OCI-LY7 (cell line): ENCODE results near the gene PYHIN1. TPM values are rescaled to one million over a fixed set of nuclear protein-coding genes. Genes with fewer than 3 reads are reported as not detected.

Experiments used
- BruUV-seq: library from RNA; stranded (reverse); fragments of 400-500 nt; replicated peaks from 2 replicates; lab custom pipeline; 2021; lab: Mats Ljungman, UMichigan
- CTCF ChIA-PET: fragments of 300-600 bp; sonication (Branson Sonifier 250); formaldehyde crosslinking; loops from one replicate; lab custom pipeline; 2022; ENCODE audit warnings: antibody characterized with exemption; ENCODE audit not compliant: unreplicated experiment; lab: Charles Lee
- POLR2A ChIA-PET: fragments of 300-600 bp; sonication (Branson Sonifier 250); formaldehyde crosslinking; loops from one replicate; lab custom pipeline; 2022; ENCODE audit warnings: antibody characterized with exemption; lab: Charles Lee
- DNase-seq: peaks from one replicate; pipeline ENCODE4 v3.0.0-alpha.2; 2015; ENCODE audit warnings: low spot score
- H2AFZ ChIP-seq: fragments of 200-600 bp; sonication (generic), shearing (Covaris generic); 2 replicates; pipeline ENCODE4 v1.6.1; 2014; ENCODE audit warnings: mild to moderate bottlenecking, antibody characterized with exemption, low read length, moderate library complexity
- H3K27ac ChIP-seq: fragments of 200-600 bp; sonication (generic); 2 replicates; pipeline ENCODE4 v1.5.1; 2014; ENCODE audit warnings: mixed run types, low read depth, mild to moderate bottlenecking, moderate library complexity, low read length, inconsistent platforms; ENCODE audit not compliant: poor library complexity, severe bottlenecking
- H3K36me3 ChIP-seq: fragments of 200-600 bp; sonication (generic); 2 replicates; pipeline ENCODE4 v1.6.1; 2014; ENCODE audit warnings: mild to moderate bottlenecking, antibody characterized with exemption, low read length, moderate library complexity, mixed read lengths; ENCODE audit not compliant: insufficient read depth
- H3K4me1 ChIP-seq: fragments of 200-600 bp; sonication (generic); 2 replicates; pipeline ENCODE4 v1.5.1; 2014; ENCODE audit warnings: mild to moderate bottlenecking, low read length; ENCODE audit not compliant: insufficient read depth, poor library complexity, severe bottlenecking
- H3K4me2 ChIP-seq: fragments of 200-600 bp; sonication (generic); 2 replicates; pipeline ENCODE4 v1.6.1; 2014; ENCODE audit warnings: mild to moderate bottlenecking, low read length
- H3K4me3 ChIP-seq: fragments of 200-600 bp; sonication (generic); 2 replicates; pipeline ENCODE4 v1.5.1; 2014; ENCODE audit warnings: mild to moderate bottlenecking, low read depth, low read length; ENCODE audit not compliant: poor library complexity, severe bottlenecking
- H3K79me2 ChIP-seq: fragments of 200-600 bp; sonication (generic); 2 replicates; pipeline ENCODE4 v1.6.1; 2016; ENCODE audit warnings: low read depth, mild to moderate bottlenecking, low read length, moderate library complexity, mixed read lengths; ENCODE audit not compliant: insufficient read depth
- H3K9me2 ChIP-seq: fragments of 200-600 bp; sonication (generic); 2 replicates; pipeline ENCODE4 v1.6.1; 2016; ENCODE audit warnings: mild to moderate bottlenecking, low read length, mixed read lengths; ENCODE audit not compliant: insufficient read depth
- H3K9me3 ChIP-seq: fragments of 200-600 bp; sonication (generic); 2 replicates; pipeline ENCODE4 v1.6.1; 2014; ENCODE audit warnings: mild to moderate bottlenecking, mixed run types, low read length, mixed read lengths
- H4K20me1 ChIP-seq: fragments of 200-600 bp; sonication (generic); 2 replicates; pipeline ENCODE4 v1.6.1; 2014; ENCODE audit warnings: mild to moderate bottlenecking, antibody characterized with exemption, low read length, moderate library complexity, mixed read lengths; ENCODE audit not compliant: insufficient read depth
- EZH2phosphoT487 ChIP-seq: fragments of 200-600 bp; sonication (generic); IDR thresholded peaks from 2 replicates; pipeline ENCODE4 v1.6.1; 2018; ENCODE audit warnings: low read depth, borderline replicate concordance, mild to moderate bottlenecking, mixed run types, antibody characterized with exemption, low read length, moderate library complexity, mixed read lengths
- intact Hi-C: fragments of 100-400 bp; cut with micrococcal nuclease; formaldehyde crosslinking; loops from one replicate; pipeline ENCODE4 v1.10.0; 2022; ENCODE audit not compliant: unreplicated experiment
- total RNA-seq, 2 experiments: library from RNA; depleted of rRNA in 1 of 2; stranded (reverse); fragments of >200 nt in 1 of 2; shearing (Covaris generic) in 1 of 2; gene quantifications; 2 replicates each; pipeline ENCODE4 v1.2.3, GENCODE V29; 2014 to 2022
- TF ChIP-seq, protein P1 (sequence below): fragments of 200-600 bp; sonication (generic); conservative IDR thresholded peaks from 2 replicates; pipeline ENCODE4 v1.5.1; 2014; ENCODE audit warnings: mild to moderate bottlenecking, antibody characterized with exemption, low read length, moderate library complexity, mixed read lengths

The PYHIN1 gene
- total RNA-seq, 2 experiments from 2014 or later = 18.2 to 42.5 TPM

DNA sequence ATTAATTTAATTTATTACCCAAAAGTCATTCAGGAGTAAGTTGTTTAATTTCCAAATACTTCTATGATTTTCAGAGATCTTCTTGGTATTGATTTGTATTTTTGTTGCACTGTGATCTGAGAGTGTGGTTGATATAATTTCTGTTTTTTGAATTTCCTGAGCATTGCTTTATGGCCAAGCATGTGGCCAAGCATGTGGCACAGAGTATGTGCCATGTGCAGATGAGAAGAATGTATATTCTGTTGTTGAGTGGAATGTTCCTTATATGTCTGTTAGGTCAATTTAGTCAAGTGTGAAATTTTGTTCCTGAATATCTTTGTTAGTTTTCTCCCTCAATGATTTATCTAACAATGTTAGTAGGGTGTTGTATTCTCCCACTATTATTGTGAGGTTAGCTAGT lies 53.0 kb downstream of the PYHIN1 start:
- Histone ChIP-seq H3K36me3 (no peaks in the 10 kb centered on the region; the same call in 1 of the 2 replicates), H4K20me1 (no peaks in the 10 kb centered on the region), H3K27ac (no peak overlapping the region), H3K9me3 (peaks cover 14% of the 10 kb centered on the region), H3K79me2 (no peaks in the 10 kb centered on the region), H3K9me2 (no peaks in the 10 kb centered on the region), H3K4me1 (no peaks in the 10 kb centered on the region), H3K4me2 (no peak overlapping the region), H2AFZ (no peak overlapping the region), H3K4me3 (no peak overlapping the region)
- BruUV-seq = no TSS peak
- ChIA-PET POLR2A (interaction anchor here (0.8 to 1.0 kb wide), 2 partner anchors 9 to 14 kb away, joined by 3 to 4 read pairs; no protein-coding TSS in a partner anchor), CTCF (no interaction called here)
- intact Hi-C loops = no loop called here
- TF ChIP-seq, protein P1, sequence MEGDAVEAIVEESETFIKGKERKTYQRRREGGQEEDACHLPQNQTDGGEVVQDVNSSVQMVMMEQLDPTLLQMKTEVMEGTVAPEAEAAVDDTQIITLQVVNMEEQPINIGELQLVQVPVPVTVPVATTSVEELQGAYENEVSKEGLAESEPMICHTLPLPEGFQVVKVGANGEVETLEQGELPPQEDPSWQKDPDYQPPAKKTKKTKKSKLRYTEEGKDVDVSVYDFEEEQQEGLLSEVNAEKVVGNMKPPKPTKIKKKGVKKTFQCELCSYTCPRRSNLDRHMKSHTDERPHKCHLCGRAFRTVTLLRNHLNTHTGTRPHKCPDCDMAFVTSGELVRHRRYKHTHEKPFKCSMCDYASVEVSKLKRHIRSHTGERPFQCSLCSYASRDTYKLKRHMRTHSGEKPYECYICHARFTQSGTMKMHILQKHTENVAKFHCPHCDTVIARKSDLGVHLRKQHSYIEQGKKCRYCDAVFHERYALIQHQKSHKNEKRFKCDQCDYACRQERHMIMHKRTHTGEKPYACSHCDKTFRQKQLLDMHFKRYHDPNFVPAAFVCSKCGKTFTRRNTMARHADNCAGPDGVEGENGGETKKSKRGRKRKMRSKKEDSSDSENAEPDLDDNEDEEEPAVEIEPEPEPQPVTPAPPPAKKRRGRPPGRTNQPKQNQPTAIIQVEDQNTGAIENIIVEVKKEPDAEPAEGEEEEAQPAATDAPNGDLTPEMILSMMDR = no peak
- no peak for TF ChIP-seq EZH2phosphoT487
- DNase-seq = no peak

- peaks cover 15% of the 10 kb centered on the region; the same call in 1 of the 2 replicates for H3K9me3 ChIP-seq
- H3K4me3 ChIP-seq = no peak overlapping the region
- ChIA-PET CTCF (no interaction called here), POLR2A (interaction anchor here (1.2 kb wide), 1 partner anchor 87 kb away, joined by 3 read pairs; the partner anchor contains the start of gene AIM2)
- no peaks in the 10 kb centered on the region for H3K9me2 ChIP-seq
- no peaks in the 10 kb centered on the region for H3K4me1 ChIP-seq
- no peak overlapping the region for H3K4me2 ChIP-seq
- peaks cover 4% of the 10 kb centered on the region; the same call in 1 of the 2 replicates for H3K36me3 ChIP-seq
- DNase-seq = no peak
- intact Hi-C loops = no loop called here
- no peak for TF ChIP-seq EZH2phosphoT487
- TF ChIP-seq, protein P1 = no peak
- no peaks in the 10 kb centered on the region for H3K79me2 ChIP-seq
- no TSS peak for BruUV-seq
- H3K27ac ChIP-seq = no peak overlapping the region
- no peaks in the 10 kb centered on the region for H4K20me1 ChIP-seq
- H2AFZ ChIP-seq = no peak overlapping the region
Observed at GRCh38 chr1:158989424-158989823, 58.1 kb downstream of the PYHIN1 start.

- Histone ChIP-seq H4K20me1 (no peaks in the 10 kb centered on the region), H3K4me3 (no peak overlapping the region), H3K79me2 (no peaks in the 10 kb centered on the region), H3K9me2 (no peaks in the 10 kb centered on the region), H3K9me3 (peaks cover 22% of the 10 kb centered on the region; the same call in 1 of the 2 replicates), H2AFZ (no peak overlapping the region), H3K4me2 (no peak overlapping the region), H3K36me3 (peaks cover 4% of the 10 kb centered on the region; the same call in 1 of the 2 replicates), H3K27ac (no peak overlapping the region), H3K4me1 (no peaks in the 10 kb centered on the region)
- ChIA-PET POLR2A (no interaction called here), CTCF (no interaction called here)
- intact Hi-C loops = no loop called here
- BruUV-seq = no TSS peak
- no peak for DNase-seq
- TF ChIP-seq, protein P1 = no peak
- no peak for TF ChIP-seq EZH2phosphoT487
Observed at GRCh38 chr1:158992787-158993312, 61.5 kb downstream of the PYHIN1 start.
